Neuronal stem cell (in vitro differentiated cells): ENCODE data around the gene CMTM6.
A peak's percentile ranks its signal among the peaks of the same experiment; 100 is the strongest.

ENCODE experiments used
- DNase-seq: peaks from one replicate; pipeline ENCODE4 v3.0.0-alpha.2; 2013; ENCODE audit warnings: low spot score
- H2AFZ ChIP-seq: one replicate; pipeline ENCODE4 v1.6.1; 2013; ENCODE audit warnings: mild to moderate bottlenecking, low read length, inconsistent platforms
- H2AK5ac ChIP-seq: 2 replicates; pipeline ENCODE4 v1.6.1; 2013; ENCODE audit warnings: low read depth, mild to moderate bottlenecking, inconsistent platforms, low read length, moderate library complexity, mixed read lengths
- H2BK120ac ChIP-seq: 2 replicates; pipeline ENCODE4 v1.6.1; 2013; ENCODE audit warnings: low read depth, mild to moderate bottlenecking, inconsistent platforms, low read length, moderate library complexity, mixed read lengths
- H2BK12ac ChIP-seq: one replicate; pipeline ENCODE4 v1.6.1; 2013; ENCODE audit warnings: low read length, inconsistent platforms
- H2BK15ac ChIP-seq: 2 replicates; pipeline ENCODE4 v1.6.1; 2013; ENCODE audit warnings: mild to moderate bottlenecking, low read length, inconsistent platforms, mixed read lengths
- H2BK5ac ChIP-seq: one replicate; pipeline ENCODE4 v1.6.1; 2013; ENCODE audit warnings: inconsistent platforms, mild to moderate bottlenecking, low read length, moderate library complexity
- H3K14ac ChIP-seq: one replicate; pipeline ENCODE4 v1.6.1; 2013; ENCODE audit warnings: low read length, inconsistent platforms
- H3K18ac ChIP-seq: 2 replicates; pipeline ENCODE4 v1.6.1; 2013; ENCODE audit warnings: low read length, inconsistent platforms
- H3K23ac ChIP-seq: 2 replicates; pipeline ENCODE4 v1.6.1; 2013; ENCODE audit warnings: low read depth, mild to moderate bottlenecking, mixed read lengths, low read length, inconsistent platforms; ENCODE audit not compliant: poor library complexity
- H3K27ac ChIP-seq: replicated peaks from 3 replicates; pipeline ENCODE4 v1.5.1; 2013; ENCODE audit warnings: low read length, inconsistent platforms
- H3K27me3 ChIP-seq, 3 experiments: 2 replicates each; pipeline ENCODE4 v1.6.1; 2013; ENCODE audit warnings: low read length in 3 of 3, mild to moderate bottlenecking in 2 of 3, inconsistent platforms in 1 of 3, low read depth in 1 of 3, mixed read lengths in 1 of 3, moderate library complexity in 1 of 3; ENCODE audit not compliant: control insufficient read depth in 3 of 3, insufficient read depth in 3 of 3
- H3K36me3 ChIP-seq, 2 donors: replicated peaks in 1 of 2; 2 replicates each; pipeline ENCODE4 v1.6.1; 2013; ENCODE audit warnings: low read length in 2 of 2; ENCODE audit not compliant: control insufficient read depth in 2 of 2, insufficient read depth in 2 of 2
- H3K4ac ChIP-seq: 2 replicates; pipeline ENCODE4 v1.6.1; 2013; ENCODE audit warnings: inconsistent platforms, mild to moderate bottlenecking, low read length, moderate library complexity
- H3K4me1 ChIP-seq, 2 donors: 1 replicate in 1 of 2; 2 replicates in 1 of 2; pipeline ENCODE4 v1.6.1; 2013; ENCODE audit warnings: low read length in 2 of 2, low read depth in 1 of 2; ENCODE audit not compliant: control insufficient read depth in 2 of 2, insufficient read depth in 1 of 2
- H3K4me2 ChIP-seq: one replicate; pipeline ENCODE4 v1.6.1; 2013; ENCODE audit warnings: mild to moderate bottlenecking, low read length, inconsistent platforms; ENCODE audit not compliant: insufficient read depth, poor library complexity, severe bottlenecking
- H3K4me3 ChIP-seq, 2 donors: 2 replicates each; pipeline ENCODE4 v1.5.1; 2013; ENCODE audit warnings: low read length in 2 of 2, mild to moderate bottlenecking in 2 of 2, inconsistent platforms in 1 of 2, moderate library complexity in 1 of 2
- H3K79me1 ChIP-seq: one replicate; pipeline ENCODE4 v1.6.1; 2013; ENCODE audit warnings: low read depth, mild to moderate bottlenecking, inconsistent platforms, low read length, moderate library complexity
- H3K9ac ChIP-seq: one replicate; pipeline ENCODE4 v1.6.1; 2013; ENCODE audit warnings: mild to moderate bottlenecking, low read depth, low read length, inconsistent platforms; ENCODE audit not compliant: poor library complexity
- H3K9me3 ChIP-seq, 2 donors: replicated peaks in 1 of 2; 2 replicates each; pipeline versions ENCODE3 to v1.6.1; 2013; ENCODE audit warnings: low read length in 2 of 2, mild to moderate bottlenecking in 2 of 2, inconsistent platforms in 1 of 2, low read depth in 1 of 2, mixed read lengths in 1 of 2, moderate library complexity in 1 of 2; ENCODE audit not compliant: control insufficient read depth in 2 of 2, insufficient read depth in 1 of 2
- H4K8ac ChIP-seq: one replicate; pipeline ENCODE4 v1.6.1; 2013; ENCODE audit warnings: low read depth, mild to moderate bottlenecking, inconsistent platforms, low read length, moderate library complexity
- H4K91ac ChIP-seq: one replicate; pipeline ENCODE4 v1.6.1; 2013; ENCODE audit warnings: low read length, low read depth, mild to moderate bottlenecking, inconsistent platforms; ENCODE audit not compliant: poor library complexity
- WGBS, 2 donors: extraction: QIAGEN DNeasy Blood & Tissue Kit; methylation state at CpG; one replicate each; pipeline ENCODE4 v1.1.7; 2013; ENCODE audit warnings: missing lambda C conversion rate in 2 of 2, mixed read lengths in 1 of 2; ENCODE audit not compliant: insufficient read length in 2 of 2, insufficient replicate concordance in 1 of 2; ENCODE audit errors: extremely low coverage in 2 of 2; 5-methylcytosine and 5-hydroxymethylcytosine counted together

The CMTM6 gene

GRCh38 chr3:32450992-32451659 lies 51.5 kb downstream of the CMTM6 start:
- no peak overlapping the region for H2BK120ac ChIP-seq
- H2BK15ac ChIP-seq = peak overlapping the region; percentile 5
- H3K23ac ChIP-seq = no peak overlapping the region
- H3K27me3 ChIP-seq = no peaks in the 10 kb centered on the region
- H3K18ac ChIP-seq = peak overlapping the region; percentile 94
- H4K91ac ChIP-seq = no peak overlapping the region
- DNase-seq = peak; percentile 40
- H3K36me3 ChIP-seq = peaks cover 2 to 83% of the 10 kb centered on the region in 2 donors
- H2BK5ac ChIP-seq = no peak overlapping the region
- no peak overlapping the region for H3K14ac ChIP-seq
- no peak overlapping the region for H3K9ac ChIP-seq
- H4K8ac ChIP-seq = no peak overlapping the region
- no peak overlapping the region for H3K4me2 ChIP-seq
- no peak overlapping the region for H3K4me3 ChIP-seq
- H3K4ac ChIP-seq = no peak overlapping the region
- H3K27ac ChIP-seq = peak overlapping the region; percentile 64
- peaks cover 0 to 15% of the 10 kb centered on the region in 2 donors for H3K9me3 ChIP-seq
- no peak overlapping the region for H2AFZ ChIP-seq
- H2AK5ac ChIP-seq = peak overlapping the region; percentile 58
- no peaks in the 10 kb centered on the region for H3K79me1 ChIP-seq
- no peak overlapping the region for H2BK12ac ChIP-seq
- no CpG with 5 or more reads among the region's 12 CpGs for WGBS, 2 donors
- peaks cover 9 to 35% of the 10 kb centered on the region in 2 donors for H3K4me1 ChIP-seq

- H3K9ac ChIP-seq = no peak overlapping the region
- H3K4ac ChIP-seq = no peak overlapping the region
- H3K23ac ChIP-seq = no peak overlapping the region
- DNase-seq = no peak
- H2AFZ ChIP-seq = no peak overlapping the region
- H4K8ac ChIP-seq = no peak overlapping the region
- H2BK5ac ChIP-seq = no peak overlapping the region
- H3K14ac ChIP-seq = no peak overlapping the region
- no peak overlapping the region for H3K4me2 ChIP-seq
- H3K27ac ChIP-seq = no peak overlapping the region
- no peak overlapping the region for H3K4me3 ChIP-seq
- no peak overlapping the region for H2BK15ac ChIP-seq
- peaks cover 9 to 30% of the 10 kb centered on the region in 2 donors for H3K4me1 ChIP-seq
- WGBS, 2 donors = no CpG with 5 or more reads among the region's 2 CpGs
- no peak overlapping the region for H3K18ac ChIP-seq
- peak overlapping the region; percentile 24 for H2AK5ac ChIP-seq
- no peak overlapping the region for H4K91ac ChIP-seq
- peaks cover 0 to 20% of the 10 kb centered on the region in 2 donors for H3K9me3 ChIP-seq
- no peaks in the 10 kb centered on the region for H3K79me1 ChIP-seq
- peaks cover 2 to 83% of the 10 kb centered on the region in 2 donors for H3K36me3 ChIP-seq
- no peaks in the 10 kb centered on the region for H3K27me3 ChIP-seq
- H2BK120ac ChIP-seq = peak overlapping the region; percentile 44
- H2BK12ac ChIP-seq = no peak overlapping the region
These were observed 52.2 kb downstream of the CMTM6 start for GRCh38 chr3:32450426-32450825.

- Histone ChIP-seq H2BK120ac (no peak overlapping the region), H3K27ac (no peak overlapping the region), H2AFZ (no peak overlapping the region), H2BK12ac (no peak overlapping the region), H3K4ac (no peak overlapping the region), H2AK5ac (no peak overlapping the region), H3K27me3 (no peaks in the 10 kb centered on the region), H4K8ac (no peak overlapping the region), H3K4me2 (no peak overlapping the region), H4K91ac (no peak overlapping the region), H3K79me1 (no peaks in the 10 kb centered on the region), H3K9ac (no peak overlapping the region), H3K4me3 (no peak overlapping the region), H3K36me3 (peaks cover 2 to 83% of the 10 kb centered on the region in 2 donors), H3K9me3 (peaks cover 0 to 28% of the 10 kb centered on the region in 2 donors), H3K23ac (no peak overlapping the region), H2BK5ac (no peak overlapping the region), H3K4me1 (peaks cover 9 to 30% of the 10 kb centered on the region in 2 donors), H2BK15ac (no peak overlapping the region), H3K18ac (no peak overlapping the region), H3K14ac (no peak overlapping the region)
- DNase-seq = no peak
- WGBS, 2 donors = no CpG with 5 or more reads among the region's 3 CpGs
These were observed 53.0 kb downstream of the CMTM6 start for GRCh38 chr3:32449691-32450090.

GRCh38 chr3:32448686-32449474 lies 53.8 kb downstream of the CMTM6 start:
- peak overlapping the region; percentile 24 for H3K27ac ChIP-seq

More at GRCh38 chr3:32448686-32449474, 53.8 kb downstream of the CMTM6 start:
- H3K9me3 ChIP-seq = peaks cover 0 to 34% of the 10 kb centered on the region in 2 donors
- no peak overlapping the region for H2AFZ ChIP-seq
- H2BK15ac ChIP-seq = no peak overlapping the region
- no peak overlapping the region for H2AK5ac ChIP-seq
- H3K14ac ChIP-seq = no peak overlapping the region
- no peak overlapping the region for H3K4me3 ChIP-seq
- no peak overlapping the region for H3K9ac ChIP-seq
- no peaks in the 10 kb centered on the region for H3K79me1 ChIP-seq
- peaks cover 9 to 30% of the 10 kb centered on the region in 2 donors for H3K4me1 ChIP-seq
- no peak for DNase-seq
- H3K23ac ChIP-seq = no peak overlapping the region
- H2BK120ac ChIP-seq = no peak overlapping the region
- WGBS, 2 donors = no CpG with 5 or more reads among the region's 14 CpGs
- H3K4me2 ChIP-seq = no peak overlapping the region
- no peaks in the 10 kb centered on the region for H3K27me3 ChIP-seq
- no peak overlapping the region for H2BK12ac ChIP-seq
- H3K4ac ChIP-seq = no peak overlapping the region
- peaks cover 0 to 83% of the 10 kb centered on the region in 2 donors for H3K36me3 ChIP-seq
- H3K18ac ChIP-seq = peak overlapping the region; percentile 72
- H4K8ac ChIP-seq = no peak overlapping the region
- no peak overlapping the region for H4K91ac ChIP-seq
- no peak overlapping the region for H2BK5ac ChIP-seq
